ENCODE measurements around the gene FMN1.

GRCh38 chr15:32723171-32723948 is 471.2 kb downstream of the FMN1 start:
- TF ChIP-seq GATA2 (IDR thresholded peaks at IDR 0.05; ENCODE audit: low read depth, low read length), result no peak
- no peak for TF ChIP-seq GATA3 (IDR thresholded peaks at IDR 0.05; ENCODE audit: low read depth, low read length)

Data from SH-SY5Y (cell line).